ENCODE measurements around the gene EFNA5.
"Not testable (repeated sequence)": the region's sequence is repeated elsewhere in the genome, so short reads cannot be mapped to it uniquely, and the experiment has no call there.

EFNA5 gene

DNA sequence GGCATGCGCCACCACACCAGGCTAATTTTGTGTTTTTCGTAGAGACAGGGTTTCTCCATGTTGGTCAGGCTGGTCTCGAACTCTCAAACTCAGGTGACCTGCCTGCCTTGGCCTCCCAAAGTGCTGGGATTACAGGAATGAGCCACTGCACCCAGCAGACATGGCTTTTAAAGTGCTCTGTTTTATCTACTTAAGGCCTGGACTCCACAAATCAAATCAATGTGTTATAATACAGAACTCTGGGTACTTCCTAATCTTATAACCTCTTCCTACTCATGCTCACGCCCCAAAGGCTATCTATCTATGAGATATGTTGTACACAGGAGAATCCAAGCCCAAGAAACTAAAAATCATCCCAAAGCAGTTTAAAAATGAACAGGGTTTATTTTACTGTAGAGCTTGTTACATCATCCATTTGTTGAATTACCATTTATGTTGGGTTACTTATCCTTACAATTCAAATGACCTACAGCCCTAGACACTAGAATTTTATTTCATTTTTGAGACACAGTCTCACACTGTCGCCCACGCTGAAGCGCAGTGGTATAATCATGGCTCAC lies 155.1 kb downstream of the EFNA5 start:
- no peak for DNase-seq

DNA sequence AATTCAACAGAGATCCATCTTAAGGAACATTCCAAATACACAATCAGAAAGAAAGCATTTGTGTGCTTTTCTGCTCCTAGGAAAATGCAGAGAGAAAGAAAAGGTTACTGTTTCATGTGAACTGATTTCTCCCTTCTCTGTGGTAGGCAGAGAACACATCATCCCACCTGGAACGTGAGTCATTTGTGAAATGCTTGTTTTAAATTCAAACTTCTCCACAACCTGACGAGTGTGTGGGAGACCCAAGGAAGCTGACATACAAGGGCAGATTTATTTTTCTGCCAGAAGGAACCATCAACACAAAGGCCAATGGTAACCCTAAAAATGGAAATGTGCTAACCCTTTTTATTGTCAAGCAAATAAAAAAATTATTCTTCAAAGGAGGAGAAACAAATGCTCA lies 156.4 kb downstream of the EFNA5 start:
- no peak for DNase-seq

- no peak for DNase-seq
Measured at GRCh38 chr5:107513337-107514085, 157.2 kb downstream of the EFNA5 start.

DNA sequence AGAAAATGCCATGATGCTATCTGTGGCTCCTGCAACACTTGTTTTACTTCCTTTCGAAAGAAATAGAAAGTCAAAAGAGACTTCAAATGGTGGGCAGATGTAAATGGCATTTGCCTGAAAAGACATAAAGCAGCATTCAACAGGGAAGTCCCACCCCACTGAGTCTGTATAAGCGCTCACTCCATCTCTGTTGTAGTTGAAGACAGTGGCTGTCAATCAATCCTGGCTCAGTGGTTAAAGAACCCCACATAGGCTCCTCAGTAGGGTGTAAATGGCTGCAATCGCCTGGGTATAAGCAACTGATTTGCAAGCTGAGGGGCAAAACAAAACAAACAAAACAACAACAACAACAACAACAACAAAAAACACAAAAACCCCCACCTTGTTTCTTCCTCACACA lies 158.7 kb downstream of the EFNA5 start:
- no peak for DNase-seq

DNA sequence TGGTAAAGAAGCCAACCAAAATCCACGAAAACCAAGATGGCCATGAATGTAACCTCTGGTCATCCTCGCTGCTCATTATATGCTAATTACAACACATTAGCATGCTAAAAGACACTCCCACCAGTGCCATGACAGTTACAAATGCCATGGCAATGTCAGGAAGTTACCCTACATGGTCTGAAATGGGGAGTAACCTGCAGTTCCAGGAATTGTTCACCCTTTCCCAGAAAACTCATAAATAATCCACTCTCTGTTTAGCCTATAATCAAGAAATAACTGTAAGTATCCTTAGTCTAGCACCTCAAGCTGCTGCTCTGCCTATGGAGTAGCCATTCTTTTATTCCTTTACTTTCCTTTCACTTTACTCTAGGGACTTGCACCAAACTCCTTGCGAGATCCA lies 160.6 kb downstream of the EFNA5 start:
- DNase-seq, result no peak

- DNase-seq, result no peak
Measured at GRCh38 chr5:107508097-107508496, 162.6 kb downstream of the EFNA5 start.

- DNase-seq, result no peak
Measured at GRCh38 chr5:107505763-107506534, 164.8 kb downstream of the EFNA5 start.

GRCh38 chr5:107504424-107504823 lies 166.3 kb downstream of the EFNA5 start:
- DNase-seq, result no peak

- DNase-seq, result no peak
Measured at GRCh38 chr5:107502676-107503060, 168.1 kb downstream of the EFNA5 start.

GRCh38 chr5:107501965-107502675 lies 168.6 kb downstream of the EFNA5 start:
- no peak for DNase-seq

DNA sequence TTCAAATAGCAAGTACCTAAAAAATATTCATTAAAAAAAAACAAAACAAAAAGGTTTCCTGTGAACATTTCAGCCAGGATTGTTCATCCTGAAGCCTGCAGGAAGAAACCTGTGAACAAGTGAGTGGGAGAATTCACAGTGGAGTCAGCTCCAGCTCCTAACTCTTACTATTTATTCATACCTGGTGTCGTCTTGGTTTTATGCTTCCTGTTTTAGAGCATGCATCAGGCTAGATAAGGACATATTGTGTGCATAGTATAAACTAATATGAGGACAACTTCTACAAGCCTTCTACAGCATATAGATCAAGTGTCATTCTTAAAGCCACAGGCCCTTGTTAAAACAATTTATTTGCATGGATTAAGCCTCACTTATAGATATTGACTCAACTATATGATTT lies 169.9 kb downstream of the EFNA5 start:
- DNase-seq, result no peak

- no peak for DNase-seq
Measured at GRCh38 chr5:107500347-107500746, 170.4 kb downstream of the EFNA5 start.

GRCh38 chr5:107499776-107500175 lies 171.0 kb downstream of the EFNA5 start:
- DNase-seq, result no peak

GRCh38 chr5:107499237-107499636 lies 171.5 kb downstream of the EFNA5 start:
- DNase-seq, result no peak

- DNase-seq, result no peak
Measured at GRCh38 chr5:107496466-107496865, 174.3 kb downstream of the EFNA5 start.

DNA sequence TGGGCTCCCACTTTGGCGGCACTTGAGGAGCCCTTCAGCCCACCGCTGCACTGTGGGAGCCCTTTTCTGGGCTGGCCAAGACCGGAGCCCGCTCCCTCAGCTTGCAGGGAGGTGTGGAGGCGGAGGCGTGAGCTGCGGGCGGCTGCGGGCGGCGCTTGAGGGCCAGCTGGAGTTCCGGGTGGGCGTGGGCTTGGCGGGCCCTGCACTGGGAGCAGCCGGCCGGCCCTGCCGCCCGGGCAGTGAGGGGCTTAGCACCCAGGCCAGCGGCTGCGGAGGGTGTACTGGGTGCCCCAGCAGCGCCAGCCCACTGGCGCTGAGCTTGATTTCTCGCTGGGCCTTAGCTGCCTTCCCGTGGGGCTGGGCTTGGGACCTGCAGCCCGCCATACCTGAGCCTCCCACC lies 176.6 kb downstream of the EFNA5 start:
- not testable (repeated sequence) for DNase-seq

- DNase-seq, result no peak
Measured at GRCh38 chr5:107487056-107487542, 183.6 kb downstream of the EFNA5 start.

- no peak for DNase-seq
Measured at GRCh38 chr5:107486489-107486888, 184.2 kb downstream of the EFNA5 start.

GRCh38 chr5:107485184-107485583 lies 185.6 kb downstream of the EFNA5 start:
- no peak for DNase-seq

DNA sequence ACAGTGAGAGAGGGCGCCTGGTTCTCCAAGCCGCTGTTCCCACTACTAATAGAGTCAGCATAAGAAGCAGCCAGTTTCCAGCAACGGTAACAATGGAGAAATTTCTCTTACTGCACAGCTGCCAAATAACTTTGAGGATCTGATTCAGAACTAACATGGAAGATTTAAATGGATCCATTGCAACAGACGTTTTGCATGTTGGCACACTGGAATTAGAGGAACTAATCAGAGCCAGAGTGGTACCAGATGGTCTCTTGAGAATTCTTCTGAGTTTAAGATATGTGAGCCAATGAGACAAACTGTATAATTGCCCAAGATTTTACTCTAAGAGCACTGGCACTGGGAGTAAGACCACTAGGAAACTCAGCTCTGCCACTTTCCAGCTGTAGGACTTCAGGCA lies 186.5 kb downstream of the EFNA5 start:
- DNase-seq, result no peak

GRCh38 chr5:107483231-107484024 lies 187.3 kb downstream of the EFNA5 start:
- DNase-seq, result no peak

DNA sequence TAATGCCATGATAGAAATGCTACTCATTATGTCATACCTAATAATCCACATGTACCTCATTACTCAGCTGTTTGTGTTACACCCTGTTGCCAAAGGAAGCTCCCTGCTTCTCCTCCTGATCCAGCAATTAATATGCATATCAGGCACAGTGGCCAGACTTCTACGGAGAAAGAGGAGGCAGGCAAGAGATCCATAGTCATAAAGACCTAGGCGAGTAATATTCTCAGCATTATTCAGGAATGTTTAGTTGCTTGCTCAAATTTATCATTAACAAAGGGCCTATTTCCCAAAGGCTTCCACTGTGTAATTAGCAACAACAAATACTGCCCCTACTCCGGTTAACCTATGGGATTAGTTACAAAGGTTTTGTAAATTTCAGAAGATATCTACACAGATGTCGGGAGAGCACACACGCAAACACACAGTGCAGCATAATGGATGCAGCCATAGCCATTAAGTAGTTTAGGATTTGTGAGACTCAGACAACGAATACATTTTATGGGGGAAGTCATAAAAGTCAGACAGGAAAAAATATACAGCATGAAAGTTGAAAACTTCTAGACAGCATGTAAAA lies 192.6 kb downstream of the EFNA5 start:
- DNase-seq, result no peak

Data from NCI-H1417 treated with DMSO at 0.1 percent for 48 hours (cell line).